ENCODE data around the gene RFC4. TPM values are rescaled to one million over a fixed set of nuclear protein-coding genes. Genes with fewer than 3 reads are reported as not detected.
A peak's percentile ranks its signal among the peaks of the same experiment; 100 is the strongest.

RFC4 gene
- total and polyA plus RNA-seq, 2 donors (not counting 3 experiments of a cell fraction or from before 2014, with no cell fraction given), result 6.2 to 33.7 TPM

DNA sequence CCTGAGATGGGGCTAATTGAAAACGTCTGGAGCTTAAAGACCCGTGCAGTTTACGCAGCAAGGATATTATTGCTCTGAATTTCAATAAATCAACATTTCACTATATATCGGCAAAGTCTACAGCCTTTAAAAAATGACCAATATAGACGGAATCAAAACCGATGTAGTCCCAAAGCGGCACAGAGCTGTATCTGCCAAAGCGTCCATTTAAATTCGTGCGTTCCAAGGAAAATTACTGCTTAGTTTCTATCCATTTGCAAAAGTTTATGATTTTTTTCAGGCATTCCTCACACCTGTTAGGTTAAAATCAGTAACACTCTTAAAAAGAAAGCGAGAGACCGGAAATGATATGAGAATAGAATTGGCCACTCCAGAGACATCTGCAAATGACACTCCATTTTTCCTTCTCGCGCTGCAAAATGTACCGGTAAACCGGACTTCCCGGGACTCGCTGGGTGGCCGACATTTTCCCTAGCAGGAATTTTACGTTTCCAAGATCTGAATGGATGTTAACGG, 23.7 kb downstream of the RFC4 start:
- ChIA-PET POLR2A (interaction anchor here (0.8 to 2.8 kb wide), 16 partner anchors 10 to 672 kb away, joined by 3 to 29 read pairs (median 6); partner anchors contain the start of genes DNAJB11 and RPL39L), CTCF (interaction anchor here (1.1 to 2.9 kb wide), 5 partner anchors 10 to 357 kb away, joined by 3 to 12 read pairs (median 3); partner anchors contain the start of gene RPL39L)
- Histone ChIP-seq H3K4me1 (ENCODE audit: control insufficient read depth, extremely low read depth, insufficient read depth, low read length) (peaks cover 24% of the 10 kb centered on the region), H3K9me3 (replicated peaks; ENCODE audit: control insufficient read depth, insufficient read depth, low read length) (no peaks in the 10 kb centered on the region), H3K27me3 (ENCODE audit: control insufficient read depth in 2 of 2, insufficient read depth in 2 of 2, low read length in 2 of 2) (no peaks in the 10 kb centered on the region), H4K20me1 (replicated peaks; ENCODE audit: control insufficient read depth, extremely low read depth, insufficient read depth, low read length) (peaks cover 8% of the 10 kb centered on the region), H3K79me2 (ENCODE audit: control insufficient read depth, insufficient read depth, low read length) (peaks cover 42% of the 10 kb centered on the region), H3K9me1 (replicated peaks; ENCODE audit: control insufficient read depth, extremely low read depth, insufficient read depth, low read length) (no peaks in the 10 kb centered on the region), H3K27ac (ENCODE audit: insufficient read depth, low read depth, low read length) (peak overlapping the region; percentile 93), H3K36me3 (ENCODE audit: control insufficient read depth in 2 of 2, extremely low read depth in 1 of 2, insufficient read depth in 2 of 2, low read length in 2 of 2) (peaks cover 27 to 28% of the 10 kb centered on the region in 2 experiments), H3K4me2 (ENCODE audit: insufficient read depth, low read length) (peak overlapping the region; percentile 71), H2AFZ (ENCODE audit: low read depth, low read length) (peak overlapping the region; percentile 63), H3K9ac (replicated peaks; ENCODE audit: extremely low read depth, insufficient read depth, low read length) (peak overlapping the region; percentile 99), H3K4me3 (replicated peaks in 1 of 3; ENCODE audit: insufficient read depth in 1 of 3, low read depth in 1 of 3, low read length in 3 of 3) (peak overlapping the region; percentile 38 to 85 (median 72))
- FAIRE-seq (no peak), DNase-seq (ENCODE audit: low read depth, low spot score) (no peak)
- intact Hi-C loops (cut with micrococcal nuclease), result loop anchor here (1.0 to 10.0 kb wide), 8 partner anchors 10 to 844 kb away; partner anchors contain the start of genes DNAJB11, ETV5, RFC4 and ST6GAL1
- TSS peak; percentile 82 for BruUV-seq (replicated peaks)
- dilution Hi-C loops (cut with MboI; ENCODE audit: extremely low pct_ligation_motif_present, low sequenced_read_pairs), result no loop called here
- TF ChIP-seq GATA2 (IDR thresholded peaks at IDR 0.05; ENCODE audit: insufficient read depth, insufficient read length, low read depth, low read length), result no peak
- no peak for TF ChIP-seq POLR2A (IDR thresholded peaks at IDR 0.05; ENCODE audit: low read depth, low read length)
- TF ChIP-seq JUN (IDR thresholded peaks at IDR 0.05; ENCODE audit: borderline replicate concordance, insufficient read depth, insufficient read length, low read depth), result no peak
- TF ChIP-seq MYC (IDR thresholded peaks at IDR 0.05; ENCODE audit: low read depth, low read length), result no peak
- TF ChIP-seq EZH2 (IDR thresholded peaks at IDR 0.05; ENCODE audit: borderline replicate concordance, low read depth, low read length, severe bottlenecking), result no peak
- TF ChIP-seq, protein P1, sequence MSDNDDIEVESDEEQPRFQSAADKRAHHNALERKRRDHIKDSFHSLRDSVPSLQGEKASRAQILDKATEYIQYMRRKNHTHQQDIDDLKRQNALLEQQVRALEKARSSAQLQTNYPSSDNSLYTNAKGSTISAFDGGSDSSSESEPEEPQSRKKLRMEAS (IDR thresholded peaks at IDR 0.05; ENCODE audit: insufficient read depth, insufficient read length), result no peak
- TF ChIP-seq, protein P2, sequence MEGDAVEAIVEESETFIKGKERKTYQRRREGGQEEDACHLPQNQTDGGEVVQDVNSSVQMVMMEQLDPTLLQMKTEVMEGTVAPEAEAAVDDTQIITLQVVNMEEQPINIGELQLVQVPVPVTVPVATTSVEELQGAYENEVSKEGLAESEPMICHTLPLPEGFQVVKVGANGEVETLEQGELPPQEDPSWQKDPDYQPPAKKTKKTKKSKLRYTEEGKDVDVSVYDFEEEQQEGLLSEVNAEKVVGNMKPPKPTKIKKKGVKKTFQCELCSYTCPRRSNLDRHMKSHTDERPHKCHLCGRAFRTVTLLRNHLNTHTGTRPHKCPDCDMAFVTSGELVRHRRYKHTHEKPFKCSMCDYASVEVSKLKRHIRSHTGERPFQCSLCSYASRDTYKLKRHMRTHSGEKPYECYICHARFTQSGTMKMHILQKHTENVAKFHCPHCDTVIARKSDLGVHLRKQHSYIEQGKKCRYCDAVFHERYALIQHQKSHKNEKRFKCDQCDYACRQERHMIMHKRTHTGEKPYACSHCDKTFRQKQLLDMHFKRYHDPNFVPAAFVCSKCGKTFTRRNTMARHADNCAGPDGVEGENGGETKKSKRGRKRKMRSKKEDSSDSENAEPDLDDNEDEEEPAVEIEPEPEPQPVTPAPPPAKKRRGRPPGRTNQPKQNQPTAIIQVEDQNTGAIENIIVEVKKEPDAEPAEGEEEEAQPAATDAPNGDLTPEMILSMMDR (IDR thresholded peaks at IDR 0.05; ENCODE audit: extremely low read depth in 1 of 2, insufficient read depth in 1 of 2, low read depth in 1 of 2, low read length in 2 of 2), result no peak
- TF ChIP-seq POLR2AphosphoS5 (IDR thresholded peaks at IDR 0.05; ENCODE audit: insufficient read depth, low read depth, low read length), result no peak
- TF ChIP-seq FOS (IDR thresholded peaks at IDR 0.05; ENCODE audit: borderline replicate concordance, insufficient read depth, low read length), result no peak

All from endothelial cell of umbilical vein (primary cell).